Measurements from ENCODE around the gene TIMM17B. TPM values are rescaled to one million over a fixed set of nuclear protein-coding genes. Genes with fewer than 3 reads are reported as not detected.

Gene TIMM17B
- total RNA-seq, 1 donor from 2014 or later: 48.7 TPM

GRCh38 chrX:48914593-48915493 is 17.3 kb upstream of the TIMM17B start:
- Histone ChIP-seq H3K79me2 (ENCODE audit: low read depth) (peaks cover 47% of the 10 kb centered on the region), H3K27me3 (no peaks in the 10 kb centered on the region), H2AFZ (replicated peaks) (no peak overlapping the region), H3K9ac (no peak overlapping the region), H3K36me3 (no peaks in the 10 kb centered on the region), H3F3A (ENCODE audit: low read depth) (peaks cover 25% of the 10 kb centered on the region), H3K9me3 (ENCODE audit: low read depth) (no peaks in the 10 kb centered on the region), H3K4me3 (no peak overlapping the region), H3K4me2 (no peak overlapping the region), H3K27ac (no peak overlapping the region), H4K20me1 (ENCODE audit: low read depth) (peaks cover 6% of the 10 kb centered on the region), H3K4me1 (peaks cover 5% of the 10 kb centered on the region)
- H3K36me3 Mint-ChIP-seq: no peaks in the 10 kb centered on the region
- no peak for DNase-seq (ENCODE audit: low spot score)
- no peak for TF ChIP-seq EZH2 (IDR thresholded peaks at IDR 0.05)
- no peak for TF ChIP-seq EZH2phosphoT487 (IDR thresholded peaks at IDR 0.05)
- TF ChIP-seq CTCF (IDR thresholded peaks at IDR 0.05): no peak
- no peak overlapping the region for H3K27ac Mint-ChIP-seq
- no peak overlapping the region for H3K4me3 Mint-ChIP-seq
- peaks cover 24% of the 10 kb centered on the region for H3K4me1 Mint-ChIP-seq
- peaks cover 15% of the 10 kb centered on the region for H3K9me3 Mint-ChIP-seq
- H3K27me3 Mint-ChIP-seq (ENCODE audit: insufficient read depth, low read depth): peaks cover 4% of the 10 kb centered on the region

GRCh38 chrX:48913605-48914366 is 16.2 kb upstream of the TIMM17B start:
- no peak for DNase-seq (ENCODE audit: low spot score)
- peaks cover 5% of the 10 kb centered on the region for H3K4me1 ChIP-seq
- H3K27me3 ChIP-seq: no peaks in the 10 kb centered on the region
- H4K20me1 ChIP-seq (ENCODE audit: low read depth): peaks cover 5% of the 10 kb centered on the region
- H3K9ac ChIP-seq: no peak overlapping the region
- no peak overlapping the region for H3K4me2 ChIP-seq
- Mint-ChIP-seq H3K36me3 (no peaks in the 10 kb centered on the region), H3K27me3 (ENCODE audit: insufficient read depth, low read depth) (peaks cover 4% of the 10 kb centered on the region), H3K9me3 (peaks cover 16% of the 10 kb centered on the region), H3K27ac (no peak overlapping the region), H3K4me3 (no peak overlapping the region), H3K4me1 (peaks cover 18% of the 10 kb centered on the region)
- no peak overlapping the region for H3K4me3 ChIP-seq
- peaks cover 20% of the 10 kb centered on the region for H3F3A ChIP-seq (ENCODE audit: low read depth)
- H2AFZ ChIP-seq (replicated peaks): no peak overlapping the region
- H3K36me3 ChIP-seq: no peaks in the 10 kb centered on the region
- H3K9me3 ChIP-seq (ENCODE audit: low read depth): no peaks in the 10 kb centered on the region
- peaks cover 47% of the 10 kb centered on the region for H3K79me2 ChIP-seq (ENCODE audit: low read depth)
- no peak for TF ChIP-seq CTCF (IDR thresholded peaks at IDR 0.05)
- TF ChIP-seq EZH2phosphoT487 (IDR thresholded peaks at IDR 0.05): no peak
- no peak for TF ChIP-seq EZH2 (IDR thresholded peaks at IDR 0.05)
- no peak overlapping the region for H3K27ac ChIP-seq

- Histone ChIP-seq H3F3A (ENCODE audit: low read depth) (peaks cover 14% of the 10 kb centered on the region), H3K9ac (peak within 1 kb of the TSS; percentile 38), H3K4me2 (peak within 1 kb of the TSS; percentile 84), H3K79me2 (ENCODE audit: low read depth) (peaks cover 29% of the 10 kb centered on the region), H2AFZ (replicated peaks) (peak within 1 kb of the TSS; percentile 96), H3K36me3 (no peaks in the 10 kb centered on the region), H3K27ac (peak within 1 kb of the TSS; percentile 38), H3K4me1 (no peaks in the 10 kb centered on the region), H3K9me3 (ENCODE audit: low read depth) (no peaks in the 10 kb centered on the region), H3K27me3 (no peaks in the 10 kb centered on the region), H4K20me1 (ENCODE audit: low read depth) (no peaks in the 10 kb centered on the region), H3K4me3 (peak within 1 kb of the TSS; percentile 83)
- no peak for TF ChIP-seq CTCF (IDR thresholded peaks at IDR 0.05)
- no peak for TF ChIP-seq EZH2phosphoT487 (IDR thresholded peaks at IDR 0.05)
- TF ChIP-seq EZH2 (IDR thresholded peaks at IDR 0.05): no peak
- Mint-ChIP-seq H3K4me3 (peak within 1 kb of the TSS; percentile 89), H3K27me3 (ENCODE audit: insufficient read depth, low read depth) (peaks cover 4% of the 10 kb centered on the region), H3K4me1 (peaks cover 8% of the 10 kb centered on the region), H3K27ac (peak within 1 kb of the TSS; percentile 88), H3K9me3 (peaks cover 15% of the 10 kb centered on the region), H3K36me3 (no peaks in the 10 kb centered on the region)
- peak; percentile 86 for DNase-seq (ENCODE audit: low spot score)
Measured at GRCh38 chrX:48911412-48912182, 14.0 kb upstream of the TIMM17B start, which contains the start of gene SLC35A2. Gene SLC35A2 (minus strand): TSS chrX:48911646. CDS start chrX:48911636, 10 bp downstream.
